Peyer's patch (tissue), 4 donors: Measurements from ENCODE around the gene SMAD1.

ENCODE experiments used
- POLR2A ChIP-seq, 2 donors: fragments of 450-650 bp; IDR thresholded peaks; one replicate each; pipeline ENCODE4 v1.5.1; 2017; ENCODE audit warnings: antibody characterized with exemption in 2 of 2, mild to moderate bottlenecking in 2 of 2, moderate library complexity in 2 of 2
- TF ChIP-seq, protein P1 (sequence below), 6 experiments: fragments of 450-650 bp in 4 of 6; fragments of 200-600 bp in 2 of 6; sonication (generic) in 1 of 6; IDR thresholded peaks; one replicate each; pipeline ENCODE4 v1.5.1; 2017 to 2019; ENCODE audit warnings: antibody characterized with exemption in 6 of 6, mild to moderate bottlenecking in 3 of 6, moderate library complexity in 1 of 6

DNA sequence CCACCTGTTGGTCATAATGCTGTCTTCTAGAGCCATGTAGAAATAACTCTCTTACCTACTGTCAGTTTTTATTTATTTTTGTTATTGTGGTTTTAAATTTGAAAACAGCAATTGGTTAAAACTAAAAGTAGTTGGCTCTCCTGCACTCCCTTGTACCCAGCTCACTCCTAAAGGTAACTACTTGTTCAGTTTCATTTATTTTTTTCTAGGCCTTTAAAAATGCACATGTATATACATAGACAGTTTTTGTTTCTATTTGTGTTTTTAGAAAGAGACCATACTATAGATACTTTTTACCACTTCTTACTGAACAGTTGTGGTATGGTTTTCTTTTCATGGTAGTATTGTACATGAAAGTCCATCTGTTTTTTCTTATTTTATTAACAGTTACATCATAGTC, 16.8 kb downstream of the SMAD1 start:
- TF ChIP-seq, protein P1, sequence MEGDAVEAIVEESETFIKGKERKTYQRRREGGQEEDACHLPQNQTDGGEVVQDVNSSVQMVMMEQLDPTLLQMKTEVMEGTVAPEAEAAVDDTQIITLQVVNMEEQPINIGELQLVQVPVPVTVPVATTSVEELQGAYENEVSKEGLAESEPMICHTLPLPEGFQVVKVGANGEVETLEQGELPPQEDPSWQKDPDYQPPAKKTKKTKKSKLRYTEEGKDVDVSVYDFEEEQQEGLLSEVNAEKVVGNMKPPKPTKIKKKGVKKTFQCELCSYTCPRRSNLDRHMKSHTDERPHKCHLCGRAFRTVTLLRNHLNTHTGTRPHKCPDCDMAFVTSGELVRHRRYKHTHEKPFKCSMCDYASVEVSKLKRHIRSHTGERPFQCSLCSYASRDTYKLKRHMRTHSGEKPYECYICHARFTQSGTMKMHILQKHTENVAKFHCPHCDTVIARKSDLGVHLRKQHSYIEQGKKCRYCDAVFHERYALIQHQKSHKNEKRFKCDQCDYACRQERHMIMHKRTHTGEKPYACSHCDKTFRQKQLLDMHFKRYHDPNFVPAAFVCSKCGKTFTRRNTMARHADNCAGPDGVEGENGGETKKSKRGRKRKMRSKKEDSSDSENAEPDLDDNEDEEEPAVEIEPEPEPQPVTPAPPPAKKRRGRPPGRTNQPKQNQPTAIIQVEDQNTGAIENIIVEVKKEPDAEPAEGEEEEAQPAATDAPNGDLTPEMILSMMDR (IDR thresholded peaks at IDR 0.05), result no peak
- TF ChIP-seq POLR2A (IDR thresholded peaks at IDR 0.05), result no peak
